Mucosa of descending colon (tissue), 3 donors: ENCODE measurements around the gene RBBP8NL. TPM values are rescaled to one million over a fixed set of nuclear protein-coding genes. Genes with fewer than 3 reads are reported as not detected.

Source experiments
- ATAC-seq: fragments of 200-7000 bp; cut with Tn5 transposase; one replicate; pipeline ENCODE4 v1.9.1; 2020; ENCODE audit warnings: mild to moderate bottlenecking, moderate library complexity
- DNase-seq, 3 donors: peaks; one replicate each; pipeline ENCODE4 v3.0.0-alpha.2; 2020
- H3K36me3 ChIP-seq: fragments of 200-600 bp; one replicate; pipeline ENCODE4 v1.8.0; 2021; ENCODE audit warnings: low read depth, mild to moderate bottlenecking
- H3K4me1 ChIP-seq: fragments of 200-600 bp; one replicate; pipeline ENCODE4 v1.8.0; 2021; ENCODE audit warnings: low read depth, mild to moderate bottlenecking
- H3K4me3 ChIP-seq: fragments of 200-600 bp; one replicate; pipeline ENCODE4 v1.8.0; 2021; ENCODE audit warnings: mild to moderate bottlenecking
- H3K9me3 ChIP-seq: fragments of 200-600 bp; one replicate; pipeline ENCODE4 v1.8.0; 2021; ENCODE audit warnings: mild to moderate bottlenecking
- intact Hi-C, 2 donors: fragments of 100-400 bp; cut with DNase I in 1 of 2; cut with micrococcal nuclease in 1 of 2; formaldehyde crosslinking; loops; one replicate each; pipeline versions ENCODE4 v1.11.0 to v1.11.1; 2022; cut with DNase I, micrococcal nuclease
- total RNA-seq, 3 donors: library from RNA; stranded (reverse); fragmentation: NEBNext Ultra II Directional in 2 of 3; extraction: Animal tissue kit (Norgen Biotek cat#: 25700) in 2 of 3; gene quantifications; one replicate each; pipeline versions ENCODE4 v1.2.1 to v1.2.4, GENCODE V29; 2021 to 2023
- TF ChIP-seq, protein P1 (sequence below): fragments of 200-600 bp; IDR thresholded peaks from one replicate; pipeline ENCODE4 v1.8.0; 2022; ENCODE audit warnings: antibody characterized with exemption, mild to moderate bottlenecking
- donor health status: DM: no; HTN: no; CAD: no; lungs with moderate emphysema.
- donor health status: DM: no; HTN: no; CAD: no.
- donor health status: DM: no; HTN: yes; CAD: no.

RBBP8NL gene
- total RNA-seq, 3 donors from 2014 or later: 2.3 to 7.0 (median 5.1) TPM

DNA sequence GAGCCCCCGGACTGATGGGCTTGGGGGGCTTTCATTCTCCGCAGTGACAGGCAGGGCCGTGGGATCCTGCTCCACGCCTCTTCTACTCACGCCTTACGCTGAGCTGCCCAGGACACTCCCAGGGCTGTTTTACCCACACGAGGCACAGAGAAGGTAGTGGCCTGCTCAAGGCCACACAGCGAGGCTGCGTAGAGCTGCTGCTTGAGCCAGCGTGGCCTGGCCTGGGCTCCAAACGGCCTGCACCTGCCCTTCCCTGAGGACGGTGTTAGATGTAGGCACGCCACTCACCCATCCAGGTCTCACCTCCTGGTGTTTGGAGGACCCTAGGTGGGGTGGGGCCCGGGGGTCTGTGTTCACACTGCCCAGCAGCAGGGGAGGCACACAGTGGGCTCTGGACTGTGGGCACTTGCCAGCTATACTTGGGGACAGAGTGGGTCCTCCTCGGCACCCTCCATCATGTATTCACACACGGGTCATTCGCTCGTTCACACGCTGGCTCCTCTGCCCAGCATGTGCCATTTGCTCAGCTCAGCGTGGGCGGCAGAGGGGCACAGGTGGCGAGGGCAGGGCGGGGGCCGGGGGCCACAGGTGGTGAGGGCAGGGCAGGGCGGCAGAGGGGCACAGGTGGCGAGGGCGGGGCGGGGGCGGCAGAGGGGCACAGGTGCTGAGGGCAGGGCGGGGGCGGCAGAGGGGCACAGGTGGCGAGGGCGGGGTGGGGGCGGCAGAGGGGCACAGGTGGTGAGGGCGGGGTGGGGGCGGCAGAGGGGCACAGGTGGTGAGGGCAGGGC lies 18.4 kb upstream of the RBBP8NL start:
- H3K36me3 ChIP-seq: no peaks in the 10 kb centered on the region
- intact Hi-C loops: no loop called here
- TF ChIP-seq, protein P1, sequence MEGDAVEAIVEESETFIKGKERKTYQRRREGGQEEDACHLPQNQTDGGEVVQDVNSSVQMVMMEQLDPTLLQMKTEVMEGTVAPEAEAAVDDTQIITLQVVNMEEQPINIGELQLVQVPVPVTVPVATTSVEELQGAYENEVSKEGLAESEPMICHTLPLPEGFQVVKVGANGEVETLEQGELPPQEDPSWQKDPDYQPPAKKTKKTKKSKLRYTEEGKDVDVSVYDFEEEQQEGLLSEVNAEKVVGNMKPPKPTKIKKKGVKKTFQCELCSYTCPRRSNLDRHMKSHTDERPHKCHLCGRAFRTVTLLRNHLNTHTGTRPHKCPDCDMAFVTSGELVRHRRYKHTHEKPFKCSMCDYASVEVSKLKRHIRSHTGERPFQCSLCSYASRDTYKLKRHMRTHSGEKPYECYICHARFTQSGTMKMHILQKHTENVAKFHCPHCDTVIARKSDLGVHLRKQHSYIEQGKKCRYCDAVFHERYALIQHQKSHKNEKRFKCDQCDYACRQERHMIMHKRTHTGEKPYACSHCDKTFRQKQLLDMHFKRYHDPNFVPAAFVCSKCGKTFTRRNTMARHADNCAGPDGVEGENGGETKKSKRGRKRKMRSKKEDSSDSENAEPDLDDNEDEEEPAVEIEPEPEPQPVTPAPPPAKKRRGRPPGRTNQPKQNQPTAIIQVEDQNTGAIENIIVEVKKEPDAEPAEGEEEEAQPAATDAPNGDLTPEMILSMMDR: no peak
- no peak overlapping the region for H3K4me3 ChIP-seq
- H3K4me1 ChIP-seq: peaks cover 5% of the 10 kb centered on the region
- ATAC-seq (peak; percentile 14), DNase-seq (no peak)
- no peaks in the 10 kb centered on the region for H3K9me3 ChIP-seq

DNA sequence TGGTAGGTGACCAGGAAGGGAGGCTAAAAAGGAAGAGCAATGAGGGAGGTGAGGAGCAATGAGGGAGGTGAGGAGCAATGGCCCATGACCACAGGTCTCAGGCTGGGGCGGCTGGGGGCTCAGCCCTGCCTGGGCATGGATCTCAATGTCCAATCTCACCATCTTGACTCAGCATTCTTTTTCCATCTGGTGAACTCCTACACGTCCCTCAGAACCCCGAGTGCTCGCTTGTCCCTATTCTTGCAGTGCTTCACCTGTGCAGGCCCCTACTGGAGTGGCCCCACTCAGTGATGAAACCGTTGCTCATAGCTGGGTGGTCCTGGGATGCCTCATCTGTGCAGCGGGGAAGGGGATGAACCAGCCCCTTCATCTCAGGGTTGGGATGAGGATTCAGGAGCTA lies 16.9 kb upstream of the RBBP8NL start:
- no peak for DNase-seq
- ATAC-seq: no peak
- intact Hi-C loops: no loop called here
- TF ChIP-seq, protein P1: no peak
- H3K36me3 ChIP-seq: no peaks in the 10 kb centered on the region
- H3K9me3 ChIP-seq: no peaks in the 10 kb centered on the region
- H3K4me1 ChIP-seq: no peaks in the 10 kb centered on the region
- no peak overlapping the region for H3K4me3 ChIP-seq

DNA sequence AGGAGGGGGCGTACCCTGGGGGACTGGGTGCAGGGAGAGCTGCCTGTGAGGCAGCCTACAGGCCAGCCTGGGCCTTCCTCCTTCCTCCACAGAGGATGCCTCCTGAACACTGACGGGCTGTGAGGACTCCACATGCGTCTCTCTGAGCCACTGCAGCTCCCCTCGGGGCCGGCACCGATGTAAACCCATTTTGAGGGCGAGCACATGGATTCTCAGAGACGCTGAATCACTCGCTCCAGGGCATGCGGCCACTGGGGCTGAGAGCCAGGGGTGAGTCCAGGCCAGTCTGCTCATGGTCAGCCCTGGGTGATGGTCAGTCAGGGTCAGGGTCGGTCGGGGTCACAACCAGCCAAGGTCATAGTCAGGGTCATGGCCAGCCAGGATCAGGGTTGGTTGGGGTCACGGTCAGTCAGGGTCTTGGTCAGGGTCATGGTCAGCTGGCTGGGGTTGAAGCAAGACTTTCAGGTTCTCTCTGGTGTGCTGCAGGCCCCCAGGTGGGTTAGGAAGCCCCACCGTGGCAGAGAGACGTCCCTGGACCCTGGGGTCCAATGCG lies 14.7 kb upstream of the RBBP8NL start:
- DNase-seq (no peak), ATAC-seq (no peak)
- no peaks in the 10 kb centered on the region for H3K9me3 ChIP-seq
- H3K4me3 ChIP-seq: no peak overlapping the region
- H3K4me1 ChIP-seq: no peaks in the 10 kb centered on the region
- H3K36me3 ChIP-seq: no peaks in the 10 kb centered on the region
- TF ChIP-seq, protein P1: no peak
- intact Hi-C loops: no loop called here

DNA sequence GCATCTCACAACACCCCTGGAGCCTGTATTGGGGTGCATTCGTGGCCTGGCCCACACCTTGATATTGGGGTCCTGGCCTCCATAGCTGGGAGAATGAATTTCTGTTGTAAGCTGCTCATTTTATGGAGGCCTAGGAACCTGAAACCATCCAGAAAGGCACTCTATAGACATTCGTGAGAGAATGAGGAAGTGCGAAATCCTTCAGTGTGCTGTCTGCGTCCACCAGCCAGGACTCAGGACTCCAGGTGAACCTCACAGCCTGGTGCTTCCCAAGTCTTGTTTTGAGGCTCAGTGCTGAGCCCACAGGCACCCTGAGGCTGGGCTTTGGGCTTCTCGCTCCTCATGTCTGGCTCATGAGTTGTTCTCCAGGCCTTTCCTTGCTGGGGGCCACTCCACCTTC lies 11.9 kb upstream of the RBBP8NL start:
- DNase-seq (no peak), ATAC-seq (no peak)
- TF ChIP-seq, protein P1: no peak
- Histone ChIP-seq H3K36me3 (no peaks in the 10 kb centered on the region), H3K9me3 (no peaks in the 10 kb centered on the region), H3K4me3 (no peak overlapping the region), H3K4me1 (peaks cover 2% of the 10 kb centered on the region)
- intact Hi-C loops: no loop called here

DNA sequence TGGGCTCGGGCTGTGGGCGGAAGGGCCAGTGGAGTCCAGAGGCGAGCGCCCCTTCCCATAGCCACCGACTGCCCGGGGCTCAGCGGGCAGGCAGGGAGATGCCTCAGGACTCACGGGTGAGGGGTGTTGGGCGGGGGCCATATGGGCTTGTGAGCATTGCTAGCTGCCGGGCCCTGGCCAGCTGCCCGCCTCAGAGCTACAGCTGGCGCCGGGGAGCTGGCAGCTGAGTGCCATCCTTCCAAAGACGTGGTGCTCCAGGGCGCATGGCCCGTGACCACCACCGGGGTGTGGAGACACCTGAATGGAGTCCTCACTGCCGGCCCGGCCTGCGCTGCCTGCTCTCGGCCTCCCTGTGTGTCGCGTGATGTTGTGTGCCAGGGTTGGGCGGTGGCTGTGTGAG lies 10.6 kb upstream of the RBBP8NL start:
- ATAC-seq: no peak
- H3K4me1 ChIP-seq: peaks cover 11% of the 10 kb centered on the region
- no peak overlapping the region for H3K4me3 ChIP-seq
- no peaks in the 10 kb centered on the region for H3K9me3 ChIP-seq
- no peaks in the 10 kb centered on the region for H3K36me3 ChIP-seq
- TF ChIP-seq, protein P1: no peak
- no peak for DNase-seq
- intact Hi-C loops: no loop called here
